GM18508 (cell line): ENCODE data around the gene SLC48A1.

ENCODE experiments used
- ATAC-seq: cut with Tn5 transposase; IDR thresholded peaks from one replicate; pipeline ENCODE4 v1.9.1; 2021; ENCODE audit warnings: moderate number of reproducible peaks; ENCODE audit not compliant: insufficient read depth, unreplicated experiment

SLC48A1 gene

GRCh38 chr12:47789141-47789540 is 16.1 kb downstream of the SLC48A1 start:
- ATAC-seq: no peak

- no peak for ATAC-seq
Measured at GRCh38 chr12:47789712-47790489, 16.9 kb downstream of the SLC48A1 start.

GRCh38 chr12:47790676-47791350 is 17.8 kb downstream of the SLC48A1 start:
- ATAC-seq: no peak

- ATAC-seq: no peak
Measured at GRCh38 chr12:47791351-47791746, 18.3 kb downstream of the SLC48A1 start.

- ATAC-seq: no peak
Measured at GRCh38 chr12:47791874-47792273, 18.8 kb downstream of the SLC48A1 start.

GRCh38 chr12:47793015-47793681 is 20.1 kb downstream of the SLC48A1 start:
- no peak for ATAC-seq

GRCh38 chr12:47794679-47795078 is 21.6 kb downstream of the SLC48A1 start:
- no peak for ATAC-seq

GRCh38 chr12:47795121-47795813 is 22.2 kb downstream of the SLC48A1 start:
- no peak for ATAC-seq

GRCh38 chr12:47795814-47796411 is 22.9 kb downstream of the SLC48A1 start:
- no peak for ATAC-seq

- ATAC-seq: no peak
Measured at GRCh38 chr12:47797441-47797840, 24.4 kb downstream of the SLC48A1 start.

GRCh38 chr12:47798382-47798948 is 25.4 kb downstream of the SLC48A1 start:
- ATAC-seq: no peak

GRCh38 chr12:47799357-47799955 is 26.4 kb downstream of the SLC48A1 start:
- no peak for ATAC-seq

- ATAC-seq: no peak
Measured at GRCh38 chr12:47800582-47800981, 27.5 kb downstream of the SLC48A1 start.

GRCh38 chr12:47801170-47801903 is 28.3 kb downstream of the SLC48A1 start:
- ATAC-seq: no peak

GRCh38 chr12:47801904-47802246 is 28.8 kb downstream of the SLC48A1 start:
- no peak for ATAC-seq

GRCh38 chr12:47802312-47802711 is 29.3 kb downstream of the SLC48A1 start:
- ATAC-seq: no peak

- ATAC-seq: no peak
Measured at GRCh38 chr12:47803191-47803875, 30.3 kb downstream of the SLC48A1 start.

- ATAC-seq: no peak
Measured at GRCh38 chr12:47804171-47804570, 31.1 kb downstream of the SLC48A1 start.
